ENCODE results near the gene STS. TPM values are rescaled to one million over a fixed set of nuclear protein-coding genes. Genes with fewer than 3 reads are reported as not detected.

Gene STS
- total RNA-seq, 2 experiments from 2014 or later, result 0.47 to 0.50 TPM

DNA sequence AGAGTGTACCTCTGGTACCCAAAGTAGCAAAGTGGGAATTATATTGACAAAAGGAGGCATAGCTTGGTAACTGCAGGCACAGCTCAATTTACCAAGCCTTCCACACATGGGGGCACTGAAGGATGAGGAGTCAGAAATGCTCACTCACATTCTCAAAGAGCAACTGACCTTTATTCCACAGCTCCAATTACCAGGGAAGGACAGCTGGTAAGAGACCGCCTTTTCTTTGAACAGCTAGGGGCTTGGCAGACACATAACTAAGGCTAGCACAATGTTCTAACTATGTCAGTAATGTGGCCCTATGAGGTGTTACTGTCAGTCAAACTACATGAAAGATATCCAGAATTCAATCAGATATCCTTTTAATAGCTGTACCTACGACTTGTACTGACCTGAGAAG, 20.5 kb upstream of the STS start:
- Histone ChIP-seq H3K4me1 (ENCODE audit: insufficient read depth, low read length) (no peaks in the 10 kb centered on the region), H3K36me3 (ENCODE audit: insufficient read depth, low read length) (no peaks in the 10 kb centered on the region), H3K27ac (ENCODE audit: low read depth in 1 of 2, low read length in 2 of 2) (no peak overlapping the region), H3K4me3 (ENCODE audit: low read length) (no peak overlapping the region), H3K9me3 (ENCODE audit: control insufficient read depth in 1 of 2, insufficient read depth in 1 of 2, low read length in 2 of 2) (no peaks in the 10 kb centered on the region), H3K27me3 (ENCODE audit: control insufficient read depth in 1 of 2, insufficient read depth in 2 of 2, low read length in 2 of 2) (no peaks in the 10 kb centered on the region)
- intact Hi-C loops (cut with DNase I, micrococcal nuclease), result no loop called here
- ChIA-PET CTCF (no interaction called here), POLR2A (no interaction called here)
- Mint-ChIP-seq H3K9me3 (no peaks in the 10 kb centered on the region), H3K27ac (no peak overlapping the region), H3K27me3 (no peaks in the 10 kb centered on the region), H3K4me3 (no peak overlapping the region), H3K36me3 (ENCODE audit: low read depth) (peaks cover 22% of the 10 kb centered on the region), H3K4me1 (ENCODE audit: low read depth) (peaks cover 16% of the 10 kb centered on the region)
- ATAC-seq (ENCODE audit: poor library complexity), result no peak
- TF ChIP-seq, protein P1, sequence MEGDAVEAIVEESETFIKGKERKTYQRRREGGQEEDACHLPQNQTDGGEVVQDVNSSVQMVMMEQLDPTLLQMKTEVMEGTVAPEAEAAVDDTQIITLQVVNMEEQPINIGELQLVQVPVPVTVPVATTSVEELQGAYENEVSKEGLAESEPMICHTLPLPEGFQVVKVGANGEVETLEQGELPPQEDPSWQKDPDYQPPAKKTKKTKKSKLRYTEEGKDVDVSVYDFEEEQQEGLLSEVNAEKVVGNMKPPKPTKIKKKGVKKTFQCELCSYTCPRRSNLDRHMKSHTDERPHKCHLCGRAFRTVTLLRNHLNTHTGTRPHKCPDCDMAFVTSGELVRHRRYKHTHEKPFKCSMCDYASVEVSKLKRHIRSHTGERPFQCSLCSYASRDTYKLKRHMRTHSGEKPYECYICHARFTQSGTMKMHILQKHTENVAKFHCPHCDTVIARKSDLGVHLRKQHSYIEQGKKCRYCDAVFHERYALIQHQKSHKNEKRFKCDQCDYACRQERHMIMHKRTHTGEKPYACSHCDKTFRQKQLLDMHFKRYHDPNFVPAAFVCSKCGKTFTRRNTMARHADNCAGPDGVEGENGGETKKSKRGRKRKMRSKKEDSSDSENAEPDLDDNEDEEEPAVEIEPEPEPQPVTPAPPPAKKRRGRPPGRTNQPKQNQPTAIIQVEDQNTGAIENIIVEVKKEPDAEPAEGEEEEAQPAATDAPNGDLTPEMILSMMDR (IDR thresholded peaks at IDR 0.05), result no peak
- no peak for DNase-seq

DNA sequence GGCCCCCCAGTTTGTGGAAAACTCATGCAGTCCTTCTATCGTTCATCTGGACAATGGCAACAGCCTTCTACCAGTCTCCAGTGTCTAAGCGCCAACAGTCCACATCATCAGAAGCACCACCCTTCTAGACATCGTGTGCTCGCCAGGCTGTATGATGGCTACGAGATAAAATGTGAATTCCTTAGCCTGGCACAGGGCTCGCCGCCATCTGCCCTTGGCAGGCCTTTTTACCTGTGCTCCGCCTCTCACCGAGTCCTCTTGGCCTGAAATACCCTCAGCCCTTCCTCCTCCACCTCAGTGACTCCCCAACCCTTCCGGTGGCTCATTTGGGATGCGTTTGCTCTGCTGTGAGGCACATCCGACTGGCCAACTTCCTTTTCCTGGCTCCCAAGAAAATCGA, 15.9 kb upstream of the STS start:
- ChIA-PET POLR2A (no interaction called here), CTCF (no interaction called here)
- DNase-seq (no peak), ATAC-seq (ENCODE audit: poor library complexity) (no peak)
- intact Hi-C loops (cut with DNase I, micrococcal nuclease), result no loop called here
- Histone ChIP-seq H3K27ac (ENCODE audit: low read depth in 1 of 2, low read length in 2 of 2) (no peak overlapping the region), H3K27me3 (ENCODE audit: control insufficient read depth in 1 of 2, insufficient read depth in 2 of 2, low read length in 2 of 2) (no peaks in the 10 kb centered on the region), H3K36me3 (ENCODE audit: insufficient read depth, low read length) (no peaks in the 10 kb centered on the region), H3K4me3 (ENCODE audit: low read length) (no peak overlapping the region), H3K9me3 (ENCODE audit: control insufficient read depth in 1 of 2, insufficient read depth in 1 of 2, low read length in 2 of 2) (no peaks in the 10 kb centered on the region), H3K4me1 (ENCODE audit: insufficient read depth, low read length) (peaks cover 9% of the 10 kb centered on the region)
- Mint-ChIP-seq H3K36me3 (ENCODE audit: low read depth) (peaks cover 4% of the 10 kb centered on the region), H3K4me3 (no peak overlapping the region), H3K9me3 (no peaks in the 10 kb centered on the region), H3K4me1 (ENCODE audit: low read depth) (peaks cover 44% of the 10 kb centered on the region), H3K27ac (no peak overlapping the region), H3K27me3 (no peaks in the 10 kb centered on the region)
- TF ChIP-seq, protein P1 (IDR thresholded peaks at IDR 0.05), result no peak

DNA sequence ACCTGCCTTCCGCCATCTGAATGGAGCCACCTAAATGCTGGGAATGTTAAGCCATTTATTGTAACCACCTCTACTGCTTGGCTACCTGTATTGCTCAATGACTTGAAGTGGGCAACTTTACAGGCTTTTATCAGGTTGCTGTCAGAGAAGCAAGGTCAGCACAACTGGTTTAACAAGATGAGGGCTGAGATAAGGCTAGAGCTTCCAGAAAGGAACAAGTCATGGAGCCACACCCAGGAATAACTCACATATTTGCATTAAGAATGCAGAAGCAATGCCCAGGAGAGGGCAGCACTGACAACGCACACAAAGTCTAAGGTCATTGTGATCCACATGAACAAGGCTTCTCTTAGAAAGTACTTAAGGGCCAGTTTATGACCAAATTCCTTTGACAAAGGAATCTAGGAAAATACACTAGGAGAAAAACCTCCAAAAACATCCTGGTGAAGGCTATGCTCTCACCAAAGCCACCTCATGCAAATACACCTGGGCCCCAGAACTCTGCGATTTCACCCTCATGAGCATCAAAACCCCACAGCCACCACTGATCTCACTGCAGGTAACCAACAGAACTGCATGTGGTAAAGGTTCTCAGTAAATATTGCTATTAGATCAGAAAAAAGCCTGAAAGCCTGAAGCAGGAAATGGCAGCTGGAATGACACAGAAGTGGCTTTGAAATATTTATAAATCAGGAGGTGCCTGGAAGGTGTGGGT, 15.0 kb upstream of the STS start:
- H3K27me3 ChIP-seq (ENCODE audit: control insufficient read depth in 1 of 2, insufficient read depth in 2 of 2, low read length in 2 of 2), result no peaks in the 10 kb centered on the region
- H3K4me3 ChIP-seq (ENCODE audit: low read length), result no peak overlapping the region
- peaks cover 9% of the 10 kb centered on the region for H3K4me1 ChIP-seq (ENCODE audit: insufficient read depth, low read length)
- Mint-ChIP-seq H3K36me3 (ENCODE audit: low read depth) (peaks cover 4% of the 10 kb centered on the region), H3K4me3 (no peak overlapping the region), H3K27me3 (no peaks in the 10 kb centered on the region), H3K27ac (peak overlapping the region; percentile 84), H3K4me1 (ENCODE audit: low read depth) (peaks cover 45% of the 10 kb centered on the region), H3K9me3 (no peaks in the 10 kb centered on the region)
- intact Hi-C loops (cut with DNase I, micrococcal nuclease), result no loop called here
- no peaks in the 10 kb centered on the region for H3K9me3 ChIP-seq (ENCODE audit: control insufficient read depth in 1 of 2, insufficient read depth in 1 of 2, low read length in 2 of 2)
- ATAC-seq (ENCODE audit: poor library complexity), result peak; percentile 78
- ChIA-PET POLR2A (no interaction called here), CTCF (interaction anchor here (0.7 kb wide), 1 partner anchor 38 kb away, joined by 3 read pairs; no protein-coding TSS in a partner anchor)
- H3K27ac ChIP-seq (ENCODE audit: low read depth in 1 of 2, low read length in 2 of 2), result peak overlapping the region in 1 of 2 donors; percentile 6
- TF ChIP-seq, protein P1 (IDR thresholded peaks at IDR 0.05), result peak; percentile 22
- peak in 8 of 14 experiments; percentile 2 to 45 (median 26) for DNase-seq
- H3K36me3 ChIP-seq (ENCODE audit: insufficient read depth, low read length), result no peaks in the 10 kb centered on the region
